ENCODE measurements around the gene FCHO1. TPM values are rescaled to one million over a fixed set of nuclear protein-coding genes. Genes with fewer than 3 reads are reported as not detected.

FCHO1 gene
- total RNA-seq, 2 experiments from 2014 or later = 85.6 to 107 TPM

- Histone ChIP-seq H3K4me1 (ENCODE audit: insufficient read depth, low read length, poor library complexity, severe bottlenecking) (peaks cover 29% of the 10 kb centered on the region), H3K4me2 (ENCODE audit: low read length) (no peak overlapping the region), H3K9me3 (ENCODE audit: low read length) (no peaks in the 10 kb centered on the region), H4K20me1 (ENCODE audit: insufficient read depth, low read length) (no peaks in the 10 kb centered on the region), H3K36me3 (ENCODE audit: insufficient read depth, low read length) (peaks cover 93% of the 10 kb centered on the region), H3K9me2 (ENCODE audit: insufficient read depth, low read length) (no peaks in the 10 kb centered on the region), H2AFZ (ENCODE audit: low read length) (no peak overlapping the region), H3K79me2 (ENCODE audit: insufficient read depth, low read depth, low read length) (0 out of 2 replicates have a peak, but pooled peaks cover 5% of the 10 kb centered on the region), H3K4me3 (ENCODE audit: low read depth, low read length, poor library complexity, severe bottlenecking) (no peak overlapping the region), H3K27ac (ENCODE audit: low read depth, low read length, poor library complexity, severe bottlenecking) (no peak overlapping the region)
- intact Hi-C loops (cut with micrococcal nuclease; ENCODE audit: unreplicated experiment) = no loop called here
- no TSS peak for BruUV-seq (replicated peaks)
- no peak for DNase-seq (ENCODE audit: low spot score)
- TF ChIP-seq EZH2phosphoT487 (IDR thresholded peaks at IDR 0.05; ENCODE audit: borderline replicate concordance, low read depth, low read length) = no peak
- TF ChIP-seq CTCF (conservative IDR thresholded peaks at IDR 0.05; ENCODE audit: low read length) = no peak
- CTCF ChIA-PET (ENCODE audit: unreplicated experiment) = interaction anchor here (0.6 kb wide), 1 partner anchor 9 kb away, joined by 3 read pairs; no protein-coding TSS in a partner anchor
- POLR2A ChIA-PET = no interaction called here
Observed at GRCh38 chr19:17764348-17764747, 13.1 kb downstream of the FCHO1 start.

GRCh38 chr19:17765069-17765618, 13.9 kb downstream of the FCHO1 start:
- peaks cover 93% of the 10 kb centered on the region for H3K36me3 ChIP-seq (ENCODE audit: insufficient read depth, low read length)
- CTCF ChIA-PET (ENCODE audit: unreplicated experiment) = interaction anchor here (1.6 kb wide), 1 partner anchor 59 kb away, joined by 5 read pairs; no protein-coding TSS in a partner anchor
- no peak overlapping the region for H2AFZ ChIP-seq (ENCODE audit: low read length)
- BruUV-seq (replicated peaks) = no TSS peak
- TF ChIP-seq CTCF (conservative IDR thresholded peaks at IDR 0.05; ENCODE audit: low read length) (no peak), EZH2phosphoT487 (IDR thresholded peaks at IDR 0.05; ENCODE audit: borderline replicate concordance, low read depth, low read length) (no peak)
- POLR2A ChIA-PET = no interaction called here
- H3K79me2 ChIP-seq (ENCODE audit: insufficient read depth, low read depth, low read length) = 0 out of 2 replicates have a peak, but pooled peaks cover 5% of the 10 kb centered on the region
- no peak overlapping the region for H3K4me3 ChIP-seq (ENCODE audit: low read depth, low read length, poor library complexity, severe bottlenecking)
- no peak overlapping the region for H3K27ac ChIP-seq (ENCODE audit: low read depth, low read length, poor library complexity, severe bottlenecking)
- H4K20me1 ChIP-seq (ENCODE audit: insufficient read depth, low read length) = no peaks in the 10 kb centered on the region
- H3K4me2 ChIP-seq (ENCODE audit: low read length) = no peak overlapping the region
- H3K9me2 ChIP-seq (ENCODE audit: insufficient read depth, low read length) = no peaks in the 10 kb centered on the region
- no peaks in the 10 kb centered on the region for H3K9me3 ChIP-seq (ENCODE audit: low read length)
- intact Hi-C loops (cut with micrococcal nuclease; ENCODE audit: unreplicated experiment) = no loop called here
- no peak for DNase-seq (ENCODE audit: low spot score)
- peaks cover 21% of the 10 kb centered on the region for H3K4me1 ChIP-seq (ENCODE audit: insufficient read depth, low read length, poor library complexity, severe bottlenecking)

GRCh38 chr19:17766543-17767131, 15.4 kb downstream of the FCHO1 start:
- Histone ChIP-seq H3K9me2 (ENCODE audit: insufficient read depth, low read length) (no peaks in the 10 kb centered on the region), H2AFZ (ENCODE audit: low read length) (no peak overlapping the region), H3K9me3 (ENCODE audit: low read length) (no peaks in the 10 kb centered on the region), H3K79me2 (ENCODE audit: insufficient read depth, low read depth, low read length) (no peaks in the 10 kb centered on the region), H3K4me2 (ENCODE audit: low read length) (peak overlapping the region; percentile 15; the same call in 1 of the 2 replicates), H3K4me1 (ENCODE audit: insufficient read depth, low read length, poor library complexity, severe bottlenecking) (peaks cover 11% of the 10 kb centered on the region), H3K36me3 (ENCODE audit: insufficient read depth, low read length) (peaks cover 89% of the 10 kb centered on the region), H3K4me3 (ENCODE audit: low read depth, low read length, poor library complexity, severe bottlenecking) (no peak overlapping the region), H4K20me1 (ENCODE audit: insufficient read depth, low read length) (no peaks in the 10 kb centered on the region), H3K27ac (ENCODE audit: low read depth, low read length, poor library complexity, severe bottlenecking) (no peak overlapping the region)
- peak; percentile 90 for DNase-seq (ENCODE audit: low spot score)
- TF ChIP-seq EZH2phosphoT487 (IDR thresholded peaks at IDR 0.05; ENCODE audit: borderline replicate concordance, low read depth, low read length) = no peak
- peak; percentile 97 for TF ChIP-seq CTCF (conservative IDR thresholded peaks at IDR 0.05; ENCODE audit: low read length)
- no TSS peak for BruUV-seq (replicated peaks)
- POLR2A ChIA-PET = interaction anchor here (0.5 to 2.7 kb wide), 3 partner anchors 12 to 163 kb away, joined by 3 to 7 read pairs (median 3); no protein-coding TSS in a partner anchor
- CTCF ChIA-PET (ENCODE audit: unreplicated experiment) = interaction anchor here (0.9 to 1.9 kb wide), 7 partner anchors 12 to 64 kb away, joined by 3 to 8 read pairs (median 4); partner anchors contain the start of gene MAP1S
- intact Hi-C loops (cut with micrococcal nuclease; ENCODE audit: unreplicated experiment) = loop anchor here (1.0 kb wide), 2 partner anchors 41 to 62 kb away; no protein-coding TSS in a partner anchor

All from OCI-LY7 (cell line).